Endothelial cell of umbilical vein (primary cell): Measurements from ENCODE around the gene RASAL2.

ENCODE experiments used
- CTCF ChIP-seq, 2 donors: IDR thresholded peaks; 1 replicate in 1 of 2; 2 replicates in 1 of 2; pipeline ENCODE4 v1.5.1; 2011; ENCODE audit warnings: low read length in 2 of 2, mild to moderate bottlenecking in 2 of 2, moderate library complexity in 2 of 2, control low read depth in 1 of 2, inconsistent platforms in 1 of 2, low read depth in 1 of 2; ENCODE audit not compliant: insufficient read depth in 1 of 2; ENCODE audit errors: extremely low read depth in 1 of 2
- EZH2 ChIP-seq: IDR thresholded peaks from 2 replicates; pipeline ENCODE4 v1.6.1; 2012; ENCODE audit warnings: borderline replicate concordance, low read depth, mild to moderate bottlenecking, moderate library complexity, low read length, inconsistent platforms; ENCODE audit not compliant: severe bottlenecking
- GATA2 ChIP-seq: IDR thresholded peaks from 2 replicates; pipeline ENCODE4 v1.7.0; 2011; ENCODE audit warnings: low read depth, mild to moderate bottlenecking, moderate library complexity, mixed read lengths, low read length; ENCODE audit not compliant: insufficient read length, insufficient read depth
- JUN ChIP-seq: IDR thresholded peaks from 2 replicates; pipeline ENCODE4 v1.6.1; 2011; ENCODE audit warnings: borderline replicate concordance, low read depth; ENCODE audit not compliant: insufficient read length, insufficient read depth
- MAX ChIP-seq: IDR thresholded peaks from 2 replicates; pipeline ENCODE4 v1.6.1; 2011; ENCODE audit not compliant: insufficient read depth, insufficient read length
- POLR2A ChIP-seq: IDR thresholded peaks from 2 replicates; pipeline ENCODE4 v1.6.1; 2012; ENCODE audit warnings: low read depth, mild to moderate bottlenecking, control low read depth, low read length
- POLR2AphosphoS5 ChIP-seq: IDR thresholded peaks from 2 replicates; pipeline ENCODE4 v1.6.1; 2012; ENCODE audit warnings: low read depth, mild to moderate bottlenecking, control low read depth, low read length, moderate library complexity; ENCODE audit not compliant: insufficient read depth

- TF ChIP-seq JUN = no peak
- TF ChIP-seq CTCF (IDR thresholded peaks at IDR 0.05; ENCODE audit: extremely low read depth in 1 of 2, insufficient read depth in 1 of 2, low read depth in 1 of 2, low read length in 2 of 2) = no peak
- TF ChIP-seq EZH2 = no peak
- no peak for TF ChIP-seq POLR2AphosphoS5
- TF ChIP-seq POLR2A = no peak
- TF ChIP-seq MAX = no peak
- no peak for TF ChIP-seq GATA2
These were observed 299.5 kb downstream of the RASAL2 start for GRCh38 chr1:178393370-178393769.
